ENCODE results near the gene RSRC2.
"Not testable (repeated sequence)": the region's sequence is repeated elsewhere in the genome, so short reads cannot be mapped to it uniquely, and the experiment has no call there.

RSRC2 gene

GRCh38 chr12:122499991-122500684 lies 26.6 kb downstream of the RSRC2 start:
- Histone ChIP-seq H3K4me3 (ENCODE audit: insufficient read length, low read depth) (peak overlapping the region; percentile 81), H3K27me3 (ENCODE audit: insufficient read depth, insufficient read length) (no peaks in the 10 kb centered on the region), H3K4me1 (ENCODE audit: insufficient read depth, insufficient read length) (no peaks in the 10 kb centered on the region), H3K9me3 (ENCODE audit: insufficient read depth, low read length) (no peaks in the 10 kb centered on the region), H3K36me3 (ENCODE audit: insufficient read depth, insufficient read length, low read length) (peaks cover 53% of the 10 kb centered on the region), H3K9ac (ENCODE audit: insufficient read length, low read depth) (peak overlapping the region; percentile 97)
- DNase-seq (ENCODE audit: low read depth, low spot score), result peak; percentile 16
- TF ChIP-seq SUZ12 (IDR thresholded peaks at IDR 0.05; ENCODE audit: extremely low read depth, insufficient read depth, insufficient read length) (no peak), YY1 (IDR thresholded peaks at IDR 0.05; ENCODE audit: insufficient read depth, insufficient read length) (no peak), ZNF274 (IDR thresholded peaks at IDR 0.05; ENCODE audit: low read depth, low read length) (no peak)

GRCh38 chr12:122495258-122495657 lies 31.5 kb downstream of the RSRC2 start:
- Histone ChIP-seq H3K9ac (ENCODE audit: insufficient read length, low read depth) (no peak overlapping the region), H3K4me3 (ENCODE audit: insufficient read length, low read depth) (no peak overlapping the region), H3K9me3 (ENCODE audit: insufficient read depth, low read length) (no peaks in the 10 kb centered on the region), H3K36me3 (ENCODE audit: insufficient read depth, insufficient read length, low read length) (peaks cover 69% of the 10 kb centered on the region), H3K27me3 (ENCODE audit: insufficient read depth, insufficient read length) (no peaks in the 10 kb centered on the region), H3K4me1 (ENCODE audit: insufficient read depth, insufficient read length) (no peaks in the 10 kb centered on the region)
- TF ChIP-seq SUZ12 (IDR thresholded peaks at IDR 0.05; ENCODE audit: extremely low read depth, insufficient read depth, insufficient read length) (no peak), YY1 (IDR thresholded peaks at IDR 0.05; ENCODE audit: insufficient read depth, insufficient read length) (no peak), ZNF274 (IDR thresholded peaks at IDR 0.05; ENCODE audit: low read depth, low read length) (no peak)
- DNase-seq (ENCODE audit: low read depth, low spot score), result no peak

- H3K27me3 ChIP-seq (ENCODE audit: insufficient read depth, insufficient read length); H3K9me3 ChIP-seq (ENCODE audit: insufficient read depth, low read length); DNase-seq (ENCODE audit: low read depth, low spot score); H3K4me1 ChIP-seq (ENCODE audit: insufficient read depth, insufficient read length); H3K9ac ChIP-seq (ENCODE audit: insufficient read length, low read depth); H3K4me3 ChIP-seq (ENCODE audit: insufficient read length, low read depth): not testable (repeated sequence)
- H3K36me3 ChIP-seq (ENCODE audit: insufficient read depth, insufficient read length, low read length), result peaks cover 77% of the 10 kb centered on the region
Observed at GRCh38 chr12:122493222-122493621, 33.5 kb downstream of the RSRC2 start.

GRCh38 chr12:122491991-122492390 lies 34.7 kb downstream of the RSRC2 start:
- Histone ChIP-seq H3K9me3 (ENCODE audit: insufficient read depth, low read length) (no peaks in the 10 kb centered on the region), H3K36me3 (ENCODE audit: insufficient read depth, insufficient read length, low read length) (peaks cover 80% of the 10 kb centered on the region), H3K4me3 (ENCODE audit: insufficient read length, low read depth) (no peak overlapping the region), H3K9ac (ENCODE audit: insufficient read length, low read depth) (no peak overlapping the region), H3K4me1 (ENCODE audit: insufficient read depth, insufficient read length) (no peaks in the 10 kb centered on the region), H3K27me3 (ENCODE audit: insufficient read depth, insufficient read length) (no peaks in the 10 kb centered on the region)
- TF ChIP-seq SUZ12 (IDR thresholded peaks at IDR 0.05; ENCODE audit: extremely low read depth, insufficient read depth, insufficient read length) (no peak), ZNF274 (IDR thresholded peaks at IDR 0.05; ENCODE audit: low read depth, low read length) (no peak)
- DNase-seq (ENCODE audit: low read depth, low spot score), result no peak

- no peak for DNase-seq (ENCODE audit: low read depth, low spot score)
- Histone ChIP-seq H3K4me3 (ENCODE audit: insufficient read length, low read depth) (no peak overlapping the region), H3K4me1 (ENCODE audit: insufficient read depth, insufficient read length) (no peaks in the 10 kb centered on the region), H3K27me3 (ENCODE audit: insufficient read depth, insufficient read length) (no peaks in the 10 kb centered on the region), H3K9ac (ENCODE audit: insufficient read length, low read depth) (no peak overlapping the region), H3K36me3 (ENCODE audit: insufficient read depth, insufficient read length, low read length) (peaks cover 80% of the 10 kb centered on the region), H3K9me3 (ENCODE audit: insufficient read depth, low read length) (no peaks in the 10 kb centered on the region)
- no peak for TF ChIP-seq ZNF274 (IDR thresholded peaks at IDR 0.05; ENCODE audit: low read depth, low read length)
- TF ChIP-seq SUZ12 (IDR thresholded peaks at IDR 0.05; ENCODE audit: extremely low read depth, insufficient read depth, insufficient read length), result no peak
- no peak for TF ChIP-seq YY1 (IDR thresholded peaks at IDR 0.05; ENCODE audit: insufficient read depth, insufficient read length)
Observed at GRCh38 chr12:122489038-122489437, 37.7 kb downstream of the RSRC2 start.

GRCh38 chr12:122487807-122488206 lies 38.9 kb downstream of the RSRC2 start:
- H3K9me3 ChIP-seq (ENCODE audit: insufficient read depth, low read length); H3K9ac ChIP-seq (ENCODE audit: insufficient read length, low read depth); H3K4me3 ChIP-seq (ENCODE audit: insufficient read length, low read depth); H3K27me3 ChIP-seq (ENCODE audit: insufficient read depth, insufficient read length); DNase-seq (ENCODE audit: low read depth, low spot score); H3K4me1 ChIP-seq (ENCODE audit: insufficient read depth, insufficient read length): not testable (repeated sequence)
- peaks cover 84% of the 10 kb centered on the region for H3K36me3 ChIP-seq (ENCODE audit: insufficient read depth, insufficient read length, low read length)

- TF ChIP-seq SUZ12 (IDR thresholded peaks at IDR 0.05; ENCODE audit: extremely low read depth, insufficient read depth, insufficient read length) (no peak), YY1 (IDR thresholded peaks at IDR 0.05; ENCODE audit: insufficient read depth, insufficient read length) (no peak), ZNF274 (IDR thresholded peaks at IDR 0.05; ENCODE audit: low read depth, low read length) (no peak)
- no peaks in the 10 kb centered on the region for H3K27me3 ChIP-seq (ENCODE audit: insufficient read depth, insufficient read length)
- no peaks in the 10 kb centered on the region for H3K9me3 ChIP-seq (ENCODE audit: insufficient read depth, low read length)
- H3K4me1 ChIP-seq (ENCODE audit: insufficient read depth, insufficient read length), result no peaks in the 10 kb centered on the region
- no peak for DNase-seq (ENCODE audit: low read depth, low spot score)
- peaks cover 83% of the 10 kb centered on the region for H3K36me3 ChIP-seq (ENCODE audit: insufficient read depth, insufficient read length, low read length)
- no peak overlapping the region for H3K9ac ChIP-seq (ENCODE audit: insufficient read length, low read depth)
- no peak overlapping the region for H3K4me3 ChIP-seq (ENCODE audit: insufficient read length, low read depth)
Observed at GRCh38 chr12:122486805-122487426, 39.8 kb downstream of the RSRC2 start.

GRCh38 chr12:122486360-122486759 lies 40.4 kb downstream of the RSRC2 start:
- DNase-seq (ENCODE audit: low read depth, low spot score); H3K9me3 ChIP-seq (ENCODE audit: insufficient read depth, low read length); H3K4me1 ChIP-seq (ENCODE audit: insufficient read depth, insufficient read length); H3K9ac ChIP-seq (ENCODE audit: insufficient read length, low read depth); H3K27me3 ChIP-seq (ENCODE audit: insufficient read depth, insufficient read length); H3K4me3 ChIP-seq (ENCODE audit: insufficient read length, low read depth): not testable (repeated sequence)
- peaks cover 84% of the 10 kb centered on the region for H3K36me3 ChIP-seq (ENCODE audit: insufficient read depth, insufficient read length, low read length)

- H3K36me3 ChIP-seq (ENCODE audit: insufficient read depth, insufficient read length, low read length), result peaks cover 87% of the 10 kb centered on the region
- H3K9me3 ChIP-seq (ENCODE audit: insufficient read depth, low read length); H3K4me3 ChIP-seq (ENCODE audit: insufficient read length, low read depth); H3K27me3 ChIP-seq (ENCODE audit: insufficient read depth, insufficient read length); DNase-seq (ENCODE audit: low read depth, low spot score); H3K9ac ChIP-seq (ENCODE audit: insufficient read length, low read depth); H3K4me1 ChIP-seq (ENCODE audit: insufficient read depth, insufficient read length): not testable (repeated sequence)
Observed at GRCh38 chr12:122484385-122484784, 42.4 kb downstream of the RSRC2 start.

All from NT2/D1 (cell line).